ENCODE results near the gene THAP4. TPM values are rescaled to one million over a fixed set of nuclear protein-coding genes. Genes with fewer than 3 reads are reported as not detected.

The THAP4 gene
- total and polyA plus RNA-seq, 2 experiments from 2014 or later: 62.9 to 80.4 TPM

- Histone ChIP-seq H3K36me3 (ENCODE audit: insufficient read depth) (no peaks in the 10 kb centered on the region), H3K4me3 (peak overlapping the region; percentile 72), H3K27me3 (ENCODE audit: insufficient read depth) (peaks cover 41% of the 10 kb centered on the region)
Observed at GRCh38 chr2:241540401-241540770, 96.6 kb downstream of the THAP4 start.

More at GRCh38 chr2:241540401-241540770, 96.6 kb downstream of the THAP4 start:
- TF ChIP-seq POLR2AphosphoS5 (IDR thresholded peaks at IDR 0.05; ENCODE audit: low read depth) (no peak), CREB1 (CRISPR knock-in tag; IDR thresholded peaks at IDR 0.05; ENCODE audit: low read depth) (no peak), STAT1 (IDR thresholded peaks at IDR 0.05; ENCODE audit: unreplicated experiment) (no peak), JUNB (IDR thresholded peaks at IDR 0.05; ENCODE audit: unreplicated experiment) (no peak), ZNF462 (CRISPR knock-in tag; IDR thresholded peaks at IDR 0.05) (no peak), REST (IDR thresholded peaks at IDR 0.05; ENCODE audit: unreplicated experiment) (no peak), EZH2 (IDR thresholded peaks at IDR 0.05; ENCODE audit: low read depth, unreplicated experiment) (no peak), CTCF (conservative IDR thresholded peaks at IDR 0.05; ENCODE audit: low read depth in 2 of 2) (no peak), EZH2phosphoT487 (IDR thresholded peaks at IDR 0.05; ENCODE audit: unreplicated experiment) (no peak), ETS1 (IDR thresholded peaks at IDR 0.05) (no peak), ZNF114 (CRISPR knock-in tag; IDR thresholded peaks at IDR 0.05) (no peak), NANOG (IDR thresholded peaks at IDR 0.05; ENCODE audit: borderline replicate concordance) (no peak), ZNF331 (CRISPR knock-in tag; IDR thresholded peaks at IDR 0.05; ENCODE audit: low read depth) (no peak)
- H2AFZ ChIP-seq: peak overlapping the region; percentile 97
- no peak overlapping the region for H3K27ac ChIP-seq (ENCODE audit: low read depth)
- no peaks in the 10 kb centered on the region; the same call in 1 of the 2 replicates for H3F3A ChIP-seq (replicated peaks; ENCODE audit: low read depth)
- peaks cover 36% of the 10 kb centered on the region for H3K27me3 Mint-ChIP-seq (ENCODE audit: insufficient read depth, low read depth, poor library complexity)
- H3K27ac Mint-ChIP-seq: no peak overlapping the region
- peak overlapping the region; percentile 75 for H3K4me3 Mint-ChIP-seq
- H3K4me2 ChIP-seq: peak overlapping the region; percentile 88
- peaks cover 5% of the 10 kb centered on the region; the same call in 1 of the 2 replicates for H3K4me1 ChIP-seq (ENCODE audit: insufficient read depth)
- peak; percentile 13 for ATAC-seq
- H3K9me2 ChIP-seq (ENCODE audit: insufficient read depth): no peaks in the 10 kb centered on the region
- DNase-seq (ENCODE audit: low spot score): no peak
- no peaks in the 10 kb centered on the region; the same call in 2 of the 3 replicates for H3K36me3 Mint-ChIP-seq (ENCODE audit: low read depth)
- peaks cover 11% of the 10 kb centered on the region; the same call in 2 of the 3 replicates for H3K4me1 Mint-ChIP-seq
- H3K9me3 Mint-ChIP-seq: no peaks in the 10 kb centered on the region
- no peaks in the 10 kb centered on the region for H4K20me1 ChIP-seq (replicated peaks; ENCODE audit: insufficient read depth)
- no peaks in the 10 kb centered on the region for H3K79me2 ChIP-seq (replicated peaks; ENCODE audit: insufficient read depth)
